ENCODE results near the gene DPM3.

Gene DPM3

GRCh38 chr1:155127105-155127966 is 13.0 kb downstream of the DPM3 start, which contains the start of gene EFNA1 (continued):
- TF ChIP-seq GLIS1 (tag by site-specific recombination; IDR thresholded peaks at IDR 0.05), result peak; percentile 70
- TF ChIP-seq ZXDB (tag by site-specific recombination; IDR thresholded peaks at IDR 0.05), result peak; percentile 55
- TF ChIP-seq ZNF140 (tag by site-specific recombination; IDR thresholded peaks at IDR 0.05), result no peak
- no peak for TF ChIP-seq ZNF169 (tag by site-specific recombination; IDR thresholded peaks at IDR 0.05)
- peak; percentile 81 for TF ChIP-seq ZNF629 (tag by site-specific recombination; IDR thresholded peaks at IDR 0.05)
- no peak for TF ChIP-seq OSR2 (tag by site-specific recombination; IDR thresholded peaks at IDR 0.05)
- peak; percentile 83 for TF ChIP-seq ZNF398 (tag by site-specific recombination; IDR thresholded peaks at IDR 0.05)
- TF ChIP-seq PRDM4 (tag by site-specific recombination; IDR thresholded peaks at IDR 0.05), result peak; percentile 75; the same call in 1 of the 2 replicates
- TF ChIP-seq ZNF561 (tag by site-specific recombination; IDR thresholded peaks at IDR 0.05; ENCODE audit: borderline replicate concordance), result no peak
- TF ChIP-seq ZNF433 (tag by site-specific recombination; IDR thresholded peaks at IDR 0.05; ENCODE audit: low read depth), result no peak
- TF ChIP-seq ZNF23 (tag by site-specific recombination; IDR thresholded peaks at IDR 0.05; ENCODE audit: borderline replicate concordance), result no peak
- no peak for TF ChIP-seq ZBTB44 (tag by site-specific recombination; IDR thresholded peaks at IDR 0.05)
- TF ChIP-seq ZNF571 (tag by site-specific recombination; IDR thresholded peaks at IDR 0.05), result no peak
- TF ChIP-seq ZNF121 (tag by site-specific recombination; IDR thresholded peaks at IDR 0.05), result no peak
- no peak for TF ChIP-seq ZIC2 (tag by site-specific recombination; IDR thresholded peaks at IDR 0.05)
- TF ChIP-seq ZNF639 (tag by site-specific recombination; IDR thresholded peaks at IDR 0.05), result peak; percentile 81; the same call in 1 of the 2 replicates
- TF ChIP-seq GFI1B (tag by site-specific recombination; IDR thresholded peaks at IDR 0.05), result no peak
- no peak for TF ChIP-seq ZNF521 (tag by site-specific recombination; IDR thresholded peaks at IDR 0.05)
- TF ChIP-seq SETDB1 (IDR thresholded peaks at IDR 0.05; ENCODE audit: insufficient read length, low read length), result no peak
- TF ChIP-seq ZNF704 (tag by site-specific recombination; IDR thresholded peaks at IDR 0.05), result no peak
- peak; percentile 55 for TF ChIP-seq SP3 (tag by site-specific recombination; IDR thresholded peaks at IDR 0.05)
- TF ChIP-seq ZNF274 (IDR thresholded peaks at IDR 0.05; ENCODE audit: low read length), result no peak
- TF ChIP-seq ZNF274 (tag by site-specific recombination; IDR thresholded peaks at IDR 0.05; ENCODE audit: borderline replicate concordance), result no peak
- no peak for TF ChIP-seq ZNF416 (tag by site-specific recombination; IDR thresholded peaks at IDR 0.05)
- peak; percentile 54 for TF ChIP-seq PRDM10 (tag by site-specific recombination; IDR thresholded peaks at IDR 0.05)
- no peak; the same call in 1 of the 2 replicates for TF ChIP-seq GLI2 (tag by site-specific recombination; IDR thresholded peaks at IDR 0.05; ENCODE audit: borderline replicate concordance, low read depth)
